Common myeloid progenitor, CD34-positive (primary cell): ENCODE data around the gene COA5.

Source experiments
- CTCF ChIA-PET: fragments of 350-600 bp; sonication (Branson Sonifier 250); formaldehyde crosslinking; loops from one replicate; lab custom pipeline; 2021; ENCODE audit warnings: antibody characterized with exemption; lab: Charles Lee
- POLR2A ChIA-PET: fragments of 350-600 bp; sonication (Branson Sonifier 250); formaldehyde crosslinking; loops from one replicate; lab custom pipeline; 2021; ENCODE audit warnings: antibody characterized with exemption; lab: Charles Lee
- DNase-seq, 3 donors: peaks; one replicate each; pipeline versions ENCODE4 v3.0.0 to v3.0.0-alpha.2; 2013
- H3K27ac ChIP-seq, 2 experiments: 1 replicate in 1 of 2; 2 replicates in 1 of 2; pipeline ENCODE4 v1.7.0; 2013; ENCODE audit warnings: inconsistent platforms in 2 of 2, low read length in 2 of 2, mild to moderate bottlenecking in 2 of 2, low read depth in 1 of 2, moderate library complexity in 1 of 2; ENCODE audit not compliant: severe bottlenecking in 2 of 2, insufficient read depth in 1 of 2, poor library complexity in 1 of 2
- H3K27me3 ChIP-seq, 5 experiments: replicated peaks in 2 of 5; 1 replicate in 3 of 5; 2 replicates in 2 of 5; pipeline versions ENCODE4 v1.6.1 to v1.7.0; 2013; ENCODE audit warnings: low read length in 4 of 5, mild to moderate bottlenecking in 2 of 5, moderate library complexity in 2 of 5, inconsistent platforms in 1 of 5; ENCODE audit not compliant: insufficient read depth in 5 of 5, control insufficient read depth in 4 of 5
- H3K36me3 ChIP-seq, 4 experiments: 1 replicate in 2 of 4; 2 replicates in 2 of 4; pipeline versions ENCODE4 v1.6.1 to v1.7.0; 2013; ENCODE audit warnings: low read length in 3 of 4, control low read depth in 1 of 4, mild to moderate bottlenecking in 1 of 4; ENCODE audit not compliant: control insufficient read depth in 4 of 4, insufficient read depth in 4 of 4
- H3K4me1 ChIP-seq, 4 experiments: 1 replicate in 3 of 4; 2 replicates in 1 of 4; pipeline versions ENCODE4 v1.6.1 to v1.7.1; 2013; ENCODE audit warnings: low read length in 3 of 4, mild to moderate bottlenecking in 3 of 4, control low read depth in 1 of 4, inconsistent platforms in 1 of 4, moderate library complexity in 1 of 4; ENCODE audit not compliant: control insufficient read depth in 4 of 4, insufficient read depth in 4 of 4; ENCODE audit errors: control extremely low read depth in 1 of 4
- H3K4me3 ChIP-seq, 7 experiments: 1 replicate in 4 of 7; 2 replicates in 3 of 7; pipeline versions ENCODE4 v1.5.1 to v1.7.0; 2013; ENCODE audit warnings: mild to moderate bottlenecking in 7 of 7, low read length in 6 of 7, moderate library complexity in 6 of 7, inconsistent platforms in 2 of 7, low read depth in 2 of 7, control low read depth in 1 of 7; ENCODE audit not compliant: insufficient read depth in 4 of 7, control insufficient read depth in 1 of 7; ENCODE audit errors: extremely low read depth in 1 of 7
- H3K9me3 ChIP-seq, 5 experiments: 1 replicate in 4 of 5; 2 replicates in 1 of 5; pipeline versions ENCODE4 v1.6.1 to v1.7.1; 2013; ENCODE audit warnings: low read length in 4 of 5, mild to moderate bottlenecking in 2 of 5, inconsistent platforms in 1 of 5, low read depth in 1 of 5, moderate library complexity in 1 of 5; ENCODE audit not compliant: control insufficient read depth in 4 of 5, insufficient read depth in 2 of 5; ENCODE audit errors: control extremely low read depth in 1 of 5
- WGBS: methylation state at CpG from one replicate; pipeline ENCODE4 v1.1.5; 2013; ENCODE audit not compliant: insufficient coverage; 5-methylcytosine and 5-hydroxymethylcytosine counted together

COA5 gene

DNA sequence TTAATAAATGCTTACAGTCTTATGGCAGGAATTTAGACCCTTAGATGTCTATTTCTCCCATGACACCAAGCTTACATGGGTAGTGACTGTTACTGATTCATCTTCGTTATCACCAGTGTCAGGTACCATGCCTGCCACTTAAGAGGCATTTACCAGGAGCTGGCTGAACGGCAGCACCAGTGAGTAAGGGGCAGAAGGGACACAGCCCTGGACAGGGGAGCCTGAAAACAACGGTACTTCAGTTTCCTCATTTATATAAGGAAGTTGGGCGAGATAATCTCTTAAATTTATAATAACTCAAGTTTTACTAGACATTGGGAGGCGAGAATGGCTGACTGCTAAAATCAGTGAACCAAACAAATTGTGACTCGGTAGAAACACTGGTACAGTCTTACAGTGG, 1.2 kb downstream of the COA5 start:
- DNase-seq, result peak in 2 of 3 donors; percentile 46 to 63
- 31% methylated on average over 2 of the region's 6 CpGs for WGBS
- H3K27me3 ChIP-seq, result no peaks in the 10 kb centered on the region
- H3K4me3 ChIP-seq, result peak overlapping the region in 6 of 7 experiments; percentile 75 to 95 (median 93)
- H3K4me1 ChIP-seq, result peaks cover 20 to 38% (median 32%) of the 10 kb centered on the region in 4 experiments
- ChIA-PET POLR2A (interaction anchor here (0.5 kb wide), 1 partner anchor 876 kb away, joined by 4 read pairs; no protein-coding TSS in a partner anchor), CTCF (interaction anchor here (1.2 kb wide), 1 partner anchor 24 kb away, joined by 5 read pairs; no protein-coding TSS in a partner anchor)
- H3K9me3 ChIP-seq, result no peaks in the 10 kb centered on the region
- peaks cover 4 to 25% (median 18%) of the 10 kb centered on the region in 4 experiments for H3K36me3 ChIP-seq
- H3K27ac ChIP-seq, result peak overlapping the region; percentile 97 to 99

DNA sequence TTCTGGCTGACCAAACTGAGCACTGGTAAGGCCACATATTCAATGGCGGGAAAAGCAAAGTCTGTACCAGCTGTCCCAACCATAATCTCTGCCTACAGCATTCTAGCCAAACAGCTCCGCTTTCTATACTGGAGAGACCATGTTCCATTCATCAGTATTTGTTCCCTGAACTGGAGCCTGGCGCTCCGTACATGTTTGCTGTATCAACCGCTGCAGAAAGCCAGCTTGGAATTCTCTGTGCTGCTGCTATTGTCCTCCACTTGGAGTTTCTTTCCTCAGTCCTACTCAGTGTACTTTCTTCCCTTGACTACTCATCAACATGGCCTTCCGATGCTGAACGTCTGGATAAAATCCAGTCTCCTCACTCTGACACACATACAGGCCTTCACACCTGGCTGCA, 1.9 kb downstream of the COA5 start:
- H3K36me3 ChIP-seq, result peaks cover 4 to 29% (median 20%) of the 10 kb centered on the region in 4 experiments

DNA sequence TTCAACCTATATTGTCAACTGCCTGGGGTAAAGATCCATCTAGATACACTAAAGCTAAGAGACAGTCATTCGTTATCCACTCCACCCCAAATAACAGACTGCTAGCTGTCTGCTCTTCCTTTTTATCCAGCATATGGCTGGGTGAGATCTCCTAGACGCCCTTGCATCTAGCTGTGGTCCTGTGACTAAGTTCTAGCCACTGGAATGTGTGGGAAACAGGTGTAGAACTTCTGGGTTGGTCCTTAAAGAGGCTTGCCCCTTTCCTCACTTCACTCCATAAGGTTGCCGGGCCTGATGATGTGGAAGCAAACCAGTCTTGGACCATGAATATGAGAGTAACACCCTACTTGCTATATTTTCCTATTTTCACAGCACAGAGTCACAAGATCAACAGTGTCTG, 3.2 kb downstream of the COA5 start:
- peak overlapping the region; percentile 6 to 30 for H3K27ac ChIP-seq
- ChIA-PET CTCF (interaction anchor here (1.0 to 1.4 kb wide), 2 partner anchors 13 to 17 kb away, joined by 3 read pairs; no protein-coding TSS in a partner anchor), POLR2A (no interaction called here)
- peaks cover 15 to 32% (median 27%) of the 10 kb centered on the region in 4 experiments for H3K4me1 ChIP-seq
- no peak for DNase-seq
- H3K27me3 ChIP-seq, result no peaks in the 10 kb centered on the region
- H3K36me3 ChIP-seq, result peaks cover 6 to 31% (median 18%) of the 10 kb centered on the region in 4 experiments
- 100% methylated on average over 1 of the region's 3 CpGs for WGBS
- H3K9me3 ChIP-seq, result no peaks in the 10 kb centered on the region
- H3K4me3 ChIP-seq, result no peak overlapping the region

More for the DNA sequence above, 1.9 kb downstream of the COA5 start:
- Histone ChIP-seq H3K27me3 (no peaks in the 10 kb centered on the region), H3K4me3 (peak overlapping the region in 1 of 7 experiments; percentile 95), H3K9me3 (no peaks in the 10 kb centered on the region), H3K4me1 (peaks cover 20 to 38% (median 32%) of the 10 kb centered on the region in 4 experiments), H3K27ac (peak overlapping the region in 1 of 2 experiments; percentile 99)
- 95% methylated on average over 7 of the region's 7 CpGs for WGBS
- POLR2A ChIA-PET, result no interaction called here
- no peak for DNase-seq
- CTCF ChIA-PET, result interaction anchor here (0.6 to 1.2 kb wide), 2 partner anchors 23 to 231 kb away, joined by 3 to 5 read pairs; no protein-coding TSS in a partner anchor

DNA sequence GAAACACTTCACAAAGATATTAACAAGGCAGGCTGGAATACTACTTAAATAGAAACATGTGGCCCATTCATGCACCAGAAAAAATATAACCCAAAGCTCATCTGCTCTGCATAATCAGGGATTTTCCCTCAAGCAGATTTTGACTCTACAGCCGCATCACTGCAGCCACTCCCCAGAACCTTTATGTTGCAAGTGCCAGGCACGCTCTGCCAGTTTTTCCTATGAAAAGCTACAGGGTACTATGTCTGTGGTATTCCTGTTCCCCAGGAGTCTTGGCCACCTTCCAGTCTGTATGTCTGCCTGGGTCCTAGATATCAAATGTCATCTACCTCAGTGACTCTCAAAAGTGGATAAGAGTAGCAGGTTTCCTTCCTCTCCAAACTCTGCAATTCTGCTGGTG, 3.8 kb downstream of the COA5 start:
- Histone ChIP-seq H3K36me3 (peaks cover 6 to 36% (median 22%) of the 10 kb centered on the region in 4 experiments), H3K4me3 (no peak overlapping the region), H3K27me3 (no peaks in the 10 kb centered on the region), H3K27ac (peak overlapping the region in 1 of 2 experiments; percentile 30), H3K9me3 (no peaks in the 10 kb centered on the region), H3K4me1 (peaks cover 13 to 27% (median 23%) of the 10 kb centered on the region in 4 experiments)
- no peak for DNase-seq
- 79% methylated on average over 2 of the region's 2 CpGs for WGBS
- POLR2A ChIA-PET, result no interaction called here
- CTCF ChIA-PET, result interaction anchor here (1.0 to 1.4 kb wide), 2 partner anchors 13 to 17 kb away, joined by 3 read pairs; no protein-coding TSS in a partner anchor

DNA sequence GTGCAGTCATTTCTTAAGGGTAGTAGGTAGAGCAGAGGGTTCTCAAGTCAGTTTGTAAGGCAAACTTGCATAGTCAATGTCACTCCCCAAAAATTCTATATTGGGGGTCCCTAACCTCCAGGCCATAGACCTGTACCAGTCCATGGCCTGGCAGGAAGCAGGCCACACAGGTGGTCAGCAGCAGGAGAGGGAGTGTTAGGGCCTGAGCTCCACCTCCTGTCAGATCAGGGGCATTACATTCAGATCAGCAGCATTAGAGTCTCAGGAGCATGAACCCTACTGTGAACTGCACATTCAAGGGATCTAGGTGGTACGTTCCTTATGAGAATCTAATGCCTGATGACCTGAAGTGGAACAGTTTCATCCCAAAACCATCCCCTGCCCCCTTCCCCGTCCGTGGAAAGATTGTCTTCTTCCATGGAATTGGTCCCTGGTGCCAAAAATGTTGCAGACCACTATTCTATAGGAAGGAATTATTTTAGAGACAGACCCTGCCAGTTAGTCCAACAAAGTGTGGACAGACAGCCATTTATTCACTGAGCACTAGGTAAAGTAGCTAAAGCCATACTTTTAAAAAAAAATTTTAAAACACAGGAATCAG, 6.7 kb downstream of the COA5 start:
- Histone ChIP-seq H3K27me3 (no peaks in the 10 kb centered on the region), H3K36me3 (peaks cover 5 to 51% (median 30%) of the 10 kb centered on the region in 4 experiments), H3K27ac (no peak overlapping the region), H3K4me3 (no peak overlapping the region), H3K4me1 (peaks cover under 1 to 8% (median 3%) of the 10 kb centered on the region in 4 experiments), H3K9me3 (no peaks in the 10 kb centered on the region)
- ChIA-PET CTCF (interaction anchor here (1.0 to 1.2 kb wide), 5 partner anchors 15 to 199 kb away, joined by 3 to 5 read pairs (median 3); no protein-coding TSS in a partner anchor), POLR2A (interaction anchor here (0.6 kb wide), 1 partner anchor 162 kb away, joined by 6 read pairs; no protein-coding TSS in a partner anchor)
- WGBS, result 100% methylated on average over 1 of the region's 3 CpGs
- peak in 2 of 3 donors; percentile 33 to 35 for DNase-seq

DNA sequence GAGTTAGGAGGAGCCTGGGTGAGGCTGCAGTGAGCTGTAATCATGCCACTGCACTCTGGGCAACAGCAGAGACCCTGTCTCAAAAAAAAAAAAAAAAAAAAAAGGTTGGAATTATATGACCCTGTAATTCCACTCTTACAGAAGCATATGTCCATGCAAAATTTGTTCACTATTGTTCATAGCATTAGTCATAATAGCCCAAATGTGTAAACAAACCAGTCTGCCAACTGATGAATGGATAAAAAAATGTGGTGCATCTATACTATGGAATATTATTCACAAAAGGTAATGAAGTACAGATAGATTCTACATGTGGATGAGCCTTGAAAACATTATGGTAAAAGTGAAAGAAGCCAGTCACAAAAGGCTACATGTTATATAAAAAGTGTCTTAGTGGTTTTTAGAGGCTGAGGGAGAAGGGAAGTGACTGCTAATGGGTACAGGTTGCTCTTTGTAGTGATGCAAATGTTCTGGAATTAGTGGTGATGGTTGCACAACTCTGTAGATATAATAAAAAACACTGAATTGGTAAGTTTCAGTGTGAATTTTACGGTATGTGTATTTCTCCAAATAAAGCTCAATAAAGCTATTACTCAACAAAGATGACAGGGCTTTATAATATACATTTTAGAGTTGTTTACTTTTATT, 9.4 kb downstream of the COA5 start:
- Histone ChIP-seq H3K27me3 (no peaks in the 10 kb centered on the region), H3K27ac (no peak overlapping the region), H3K9me3 (peaks cover 0 to 3% (median 2%) of the 10 kb centered on the region in 5 experiments), H3K4me1 (no peaks in the 10 kb centered on the region), H3K4me3 (no peak overlapping the region), H3K36me3 (peaks cover 7 to 58% (median 30%) of the 10 kb centered on the region in 4 experiments)
- ChIA-PET POLR2A (no interaction called here), CTCF (interaction anchor here (1.2 kb wide), 1 partner anchor 10 kb away, joined by 3 read pairs; no protein-coding TSS in a partner anchor)
- no CpG with 5 or more reads among the region's 1 CpG for WGBS
- no peak for DNase-seq
